ENCODE measurements around the gene VASP.

GRCh38 chr19:45515807-45516401 lies 8.6 kb downstream of the VASP start:
- TF ChIP-seq, protein P1, sequence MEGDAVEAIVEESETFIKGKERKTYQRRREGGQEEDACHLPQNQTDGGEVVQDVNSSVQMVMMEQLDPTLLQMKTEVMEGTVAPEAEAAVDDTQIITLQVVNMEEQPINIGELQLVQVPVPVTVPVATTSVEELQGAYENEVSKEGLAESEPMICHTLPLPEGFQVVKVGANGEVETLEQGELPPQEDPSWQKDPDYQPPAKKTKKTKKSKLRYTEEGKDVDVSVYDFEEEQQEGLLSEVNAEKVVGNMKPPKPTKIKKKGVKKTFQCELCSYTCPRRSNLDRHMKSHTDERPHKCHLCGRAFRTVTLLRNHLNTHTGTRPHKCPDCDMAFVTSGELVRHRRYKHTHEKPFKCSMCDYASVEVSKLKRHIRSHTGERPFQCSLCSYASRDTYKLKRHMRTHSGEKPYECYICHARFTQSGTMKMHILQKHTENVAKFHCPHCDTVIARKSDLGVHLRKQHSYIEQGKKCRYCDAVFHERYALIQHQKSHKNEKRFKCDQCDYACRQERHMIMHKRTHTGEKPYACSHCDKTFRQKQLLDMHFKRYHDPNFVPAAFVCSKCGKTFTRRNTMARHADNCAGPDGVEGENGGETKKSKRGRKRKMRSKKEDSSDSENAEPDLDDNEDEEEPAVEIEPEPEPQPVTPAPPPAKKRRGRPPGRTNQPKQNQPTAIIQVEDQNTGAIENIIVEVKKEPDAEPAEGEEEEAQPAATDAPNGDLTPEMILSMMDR (IDR thresholded peaks at IDR 0.05), result no peak
- no peak for TF ChIP-seq EZH2phosphoT487 (IDR thresholded peaks at IDR 0.05)

Measured in neural progenitor cell (in vitro differentiated cells).